H1 (cell line): ENCODE results near the gene NID2. TPM values are rescaled to one million over a fixed set of nuclear protein-coding genes. Genes with fewer than 3 reads are reported as not detected.

Source experiments
- CTCF ChIA-PET: fragments of 300-600 bp; sonication (Branson Sonifier 250); formaldehyde crosslinking; loops from one replicate; lab custom pipeline; 2021; ENCODE audit not compliant: partially characterized antibody; lab: Charles Lee
- POLR2A ChIA-PET: fragments of 300-600 bp; sonication (Branson Sonifier 250); formaldehyde crosslinking; loops from one replicate; lab custom pipeline; 2021; ENCODE audit warnings: inconsistent platforms; ENCODE audit not compliant: partially characterized antibody; lab: Charles Lee
- DNase-seq, 2 experiments: peaks; one replicate each; pipeline versions ENCODE4 v3.0.0 to v3.0.0-alpha.2; 2010 to 2022; ENCODE audit warnings: low spot score in 2 of 2, low read depth in 1 of 2, mixed read lengths in 1 of 2
- FAIRE-seq: peaks from 2 replicates; lab custom pipeline; 2011; peaks lifted over from hg19 to GRCh38; lab: Jason Lieb, UNC
- H2AFZ ChIP-seq: 2 replicates; pipeline ENCODE4 v1.8.1; 2012; ENCODE audit warnings: low read length, inconsistent platforms
- H2AK5ac ChIP-seq: 2 replicates; pipeline ENCODE4 v1.6.1; 2013; ENCODE audit warnings: low read depth, low read length
- H2BK120ac ChIP-seq: replicated peaks from 2 replicates; pipeline ENCODE3; 2013; ENCODE audit warnings: low read depth, low read length, inconsistent platforms
- H2BK12ac ChIP-seq: 2 replicates; pipeline ENCODE4 v1.6.1; 2013; ENCODE audit warnings: low read depth, low read length
- H2BK15ac ChIP-seq: 2 replicates; pipeline ENCODE4 v1.6.1; 2013; ENCODE audit warnings: low read length
- H2BK20ac ChIP-seq: 2 replicates; pipeline ENCODE4 v1.6.1; 2013; ENCODE audit warnings: low read length
- H2BK5ac ChIP-seq: 2 replicates; pipeline ENCODE4 v1.6.1; 2013; ENCODE audit warnings: low read depth, low read length
- H3K14ac ChIP-seq: 2 replicates; pipeline ENCODE4 v1.6.1; 2013; ENCODE audit warnings: inconsistent platforms; ENCODE audit not compliant: insufficient read length
- H3K18ac ChIP-seq: 2 replicates; pipeline ENCODE4 v1.6.1; 2013; ENCODE audit warnings: low read length; ENCODE audit errors: extremely low read depth
- H3K23ac ChIP-seq: 2 replicates; pipeline ENCODE4 v1.6.1; 2013; ENCODE audit warnings: inconsistent platforms; ENCODE audit not compliant: insufficient read length
- H3K23me2 ChIP-seq: 2 replicates; pipeline ENCODE4 v1.6.1; 2013; ENCODE audit warnings: low read depth, low read length
- H3K27ac ChIP-seq: 2 replicates; pipeline ENCODE4 v1.6.1; 2011; ENCODE audit warnings: low read depth, low read length, inconsistent platforms
- H3K27me3 ChIP-seq, 4 experiments: replicated peaks in 1 of 4; 1 replicate in 1 of 4; 2 replicates in 3 of 4; pipeline versions ENCODE4 v1.6.1 to v1.8.1; 2011 to 2013; ENCODE audit warnings: low read length in 3 of 4, mild to moderate bottlenecking in 3 of 4, inconsistent platforms in 2 of 4, mixed read lengths in 2 of 4, moderate library complexity in 1 of 4; ENCODE audit not compliant: control insufficient read depth in 3 of 4, insufficient read depth in 3 of 4; ENCODE audit errors: extremely low read depth in 1 of 4
- H3K36me3 ChIP-seq, 4 experiments: 2 replicates each; pipeline versions ENCODE4 v1.6.1 to v1.8.1; 2011 to 2013; ENCODE audit warnings: mild to moderate bottlenecking in 4 of 4, low read length in 3 of 4, moderate library complexity in 2 of 4, control low read depth in 1 of 4, inconsistent platforms in 1 of 4; ENCODE audit not compliant: insufficient read depth in 4 of 4, control insufficient read depth in 2 of 4
- H3K4ac ChIP-seq: replicated peaks from 2 replicates; pipeline ENCODE3; 2013; ENCODE audit warnings: low read length, low read depth, mixed read lengths, inconsistent platforms; ENCODE audit not compliant: insufficient read length
- H3K4me1 ChIP-seq, 4 experiments: replicated peaks in 1 of 4; 1 replicate in 1 of 4; 2 replicates in 3 of 4; pipeline versions ENCODE4 v1.6.1 to v1.8.1; 2011 to 2013; ENCODE audit warnings: low read length in 3 of 4, inconsistent platforms in 2 of 4, mixed read lengths in 1 of 4; ENCODE audit not compliant: insufficient read depth in 4 of 4, control insufficient read depth in 3 of 4
- H3K4me2 ChIP-seq, 2 experiments: 2 replicates each; pipeline versions ENCODE4 v1.6.1 to v1.8.1; 2011 to 2013; ENCODE audit warnings: low read depth in 2 of 2, low read length in 2 of 2, control low read depth in 1 of 2, inconsistent platforms in 1 of 2, mild to moderate bottlenecking in 1 of 2; ENCODE audit not compliant: insufficient read depth in 1 of 2
- H3K4me3 ChIP-seq, 4 experiments: fragments of 200-600, 300-600 bp in 1 of 4; sonication (generic), shearing (Covaris generic), sonication (Bioruptor Twin) in 1 of 4; 2 replicates each; pipeline versions ENCODE4 v1.5.1 to v1.8.1; 2011 to 2016; ENCODE audit warnings: low read length in 4 of 4, low read depth in 3 of 4, control low read depth in 2 of 4, inconsistent platforms in 2 of 4, mild to moderate bottlenecking in 2 of 4, mixed read lengths in 1 of 4, moderate library complexity in 1 of 4; ENCODE audit not compliant: insufficient read depth in 2 of 4; ENCODE audit errors: extremely low read depth in 1 of 4
- H3K56ac ChIP-seq: replicated peaks from 2 replicates; pipeline ENCODE3; 2013; ENCODE audit warnings: low read depth, mild to moderate bottlenecking, mixed read lengths, low read length, inconsistent platforms; ENCODE audit not compliant: insufficient read length
- H3K79me1 ChIP-seq: 2 replicates; pipeline ENCODE4 v1.6.1; 2013; ENCODE audit warnings: low read depth, low read length, control low read depth
- H3K79me2 ChIP-seq, 2 experiments: 2 replicates each; pipeline versions ENCODE4 v1.6.1 to v1.8.1; 2012 to 2013; ENCODE audit warnings: low read length in 2 of 2, mild to moderate bottlenecking in 2 of 2, inconsistent platforms in 1 of 2; ENCODE audit not compliant: insufficient read depth in 2 of 2, control insufficient read depth in 1 of 2
- H3K9ac ChIP-seq, 4 experiments: replicated peaks in 1 of 4; 1 replicate in 1 of 4; 2 replicates in 3 of 4; pipeline versions ENCODE4 v1.6.1 to v1.8.1; 2011 to 2013; ENCODE audit warnings: low read depth in 3 of 4, low read length in 3 of 4, control low read depth in 2 of 4, mild to moderate bottlenecking in 2 of 4, moderate library complexity in 2 of 4, inconsistent platforms in 1 of 4; ENCODE audit errors: extremely low read depth in 1 of 4
- H3K9me3 ChIP-seq, 2 experiments: 2 replicates each; pipeline versions ENCODE4 v1.6.1 to v1.8.1; 2012 to 2013; ENCODE audit warnings: mild to moderate bottlenecking in 2 of 2, moderate library complexity in 2 of 2, control low read depth in 1 of 2, inconsistent platforms in 1 of 2, low read depth in 1 of 2, low read length in 1 of 2, mixed read lengths in 1 of 2; ENCODE audit not compliant: insufficient read depth in 2 of 2
- H4K20me1 ChIP-seq, 2 experiments: replicated peaks in 1 of 2; 2 replicates each; pipeline versions ENCODE3 to v1.8.1; 2011 to 2013; ENCODE audit warnings: inconsistent platforms in 2 of 2, low read length in 2 of 2, mild to moderate bottlenecking in 1 of 2; ENCODE audit not compliant: insufficient read depth in 2 of 2, control insufficient read depth in 1 of 2
- H4K5ac ChIP-seq: 2 replicates; pipeline ENCODE4 v1.6.1; 2013; ENCODE audit warnings: low read length, low read depth, mixed read lengths, inconsistent platforms; ENCODE audit not compliant: insufficient read length
- H4K8ac ChIP-seq: 2 replicates; pipeline ENCODE4 v1.8.0; 2013; ENCODE audit warnings: mild to moderate bottlenecking, moderate library complexity, low read length, inconsistent platforms; ENCODE audit not compliant: insufficient read depth; ENCODE audit errors: extremely low read depth
- H4K91ac ChIP-seq: replicated peaks from 2 replicates; pipeline ENCODE3; 2013; ENCODE audit warnings: low read length, mixed read lengths, inconsistent platforms; ENCODE audit not compliant: insufficient read length
- ASH2L ChIP-seq: fragments of 200-600, 300-600 bp; sonication (generic); IDR thresholded peaks from one replicate; pipeline ENCODE4 v1.7.1; 2017; ENCODE audit warnings: low read length
- EGR1 ChIP-seq: IDR thresholded peaks from 2 replicates; pipeline ENCODE4 v1.6.1; 2011; ENCODE audit warnings: low read depth, low read length, borderline replicate concordance
- EP300 ChIP-seq, 2 experiments: IDR thresholded peaks; 1 replicate in 1 of 2; 2 replicates in 1 of 2; pipeline ENCODE4 v1.6.1; 2011 to 2012; ENCODE audit warnings: low read depth in 2 of 2, low read length in 2 of 2, mild to moderate bottlenecking in 2 of 2, borderline replicate concordance in 1 of 2, inconsistent platforms in 1 of 2, moderate library complexity in 1 of 2
- EZH2 ChIP-seq: fragments of 200-600 bp; sonication (generic); IDR thresholded peaks from 2 replicates; pipeline ENCODE4 v1.7.1; 2012; ENCODE audit warnings: low read depth, mild to moderate bottlenecking, moderate library complexity, low read length, inconsistent platforms; ENCODE audit not compliant: severe bottlenecking
- KDM5A ChIP-seq: fragments of 200-600 bp; IDR thresholded peaks from 2 replicates; pipeline ENCODE4 v1.7.1; 2012; ENCODE audit warnings: mild to moderate bottlenecking, low read length, inconsistent platforms, mixed read lengths
- MAX ChIP-seq: IDR thresholded peaks from 2 replicates; pipeline ENCODE4 v1.6.1; 2012; ENCODE audit warnings: inconsistent platforms
- WGBS, 2 experiments: shearing (Covaris generic) in 1 of 2; methylation state at CpG; one replicate each; pipeline versions ENCODE4 v1.1.6 to v1.1.7; 2013 to 2015; ENCODE audit warnings: low lambda C conversion rate in 2 of 2, mixed read lengths in 2 of 2, inconsistent platforms in 1 of 2, low coverage in 1 of 2, missing lambda C conversion rate in 1 of 2; ENCODE audit not compliant: insufficient replicate concordance in 2 of 2, insufficient coverage in 1 of 2, insufficient read length in 1 of 2; ENCODE audit errors: extremely low coverage in 1 of 2, missing lambda C conversion rate in 1 of 2; 5-methylcytosine and 5-hydroxymethylcytosine counted together
- polyA plus RNA-seq, 7 experiments: library from polyadenylated mRNA; depleted of rRNA in 3 of 7; stranded (reverse) in 5 of 7; unstranded in 2 of 7; fragments of >200 nt in 5 of 7; fragments of 200-250 nt in 2 of 7; gene quantifications; 1 replicate in 5 of 7; 2 replicates in 1 of 7; 4 replicates in 1 of 7; pipeline versions ENCODE4 v1.2.1 to v1.2.3, GENCODE V29; 2011 to 2013; ENCODE audit warnings: missing spikeins in 2 of 7, mixed read lengths in 2 of 7
- total RNA-seq: library from RNA; stranded (reverse); fragmentation: NEBNext Ultra II Directional; extraction: Animal tissue kit (Norgen Biotek cat#: 25700); gene quantifications from 2 replicates; pipeline ENCODE4 v1.2.1, GENCODE V29; 2021
- TF ChIP-seq, protein P1 (sequence below), 3 experiments: IDR thresholded peaks; 1 replicate in 2 of 3; 2 replicates in 1 of 3; pipeline versions ENCODE4 v1.5.1 to v1.6.1; 2011; ENCODE audit warnings: low read length in 3 of 3, mild to moderate bottlenecking in 3 of 3, inconsistent platforms in 2 of 3, low read depth in 1 of 3, moderate library complexity in 1 of 3; ENCODE audit not compliant: insufficient read depth in 1 of 3; ENCODE audit errors: control extremely low read depth in 1 of 3
- TF ChIP-seq, protein P2 (sequence below): IDR thresholded peaks from 2 replicates; pipeline ENCODE4 v1.6.1; 2012; ENCODE audit warnings: low read length, inconsistent platforms

Gene NID2
- total and polyA plus RNA-seq, 2 of the 8 experiments (the other 6 are each of a cell fraction or from before 2014, with no cell fraction given): 6.1 to 12.6 TPM

- no peaks in the 10 kb centered on the region for H3K79me1 ChIP-seq
- H3K4me2 ChIP-seq: no peak overlapping the region
- TF ChIP-seq EZH2 (no peak), MAX (no peak), EP300 (IDR thresholded peaks at IDR 0.05; ENCODE audit: borderline replicate concordance in 1 of 2, low read depth in 2 of 2, low read length in 2 of 2) (no peak), KDM5A (no peak), ASH2L (no peak), EGR1 (no peak)
- TF ChIP-seq, protein P1, sequence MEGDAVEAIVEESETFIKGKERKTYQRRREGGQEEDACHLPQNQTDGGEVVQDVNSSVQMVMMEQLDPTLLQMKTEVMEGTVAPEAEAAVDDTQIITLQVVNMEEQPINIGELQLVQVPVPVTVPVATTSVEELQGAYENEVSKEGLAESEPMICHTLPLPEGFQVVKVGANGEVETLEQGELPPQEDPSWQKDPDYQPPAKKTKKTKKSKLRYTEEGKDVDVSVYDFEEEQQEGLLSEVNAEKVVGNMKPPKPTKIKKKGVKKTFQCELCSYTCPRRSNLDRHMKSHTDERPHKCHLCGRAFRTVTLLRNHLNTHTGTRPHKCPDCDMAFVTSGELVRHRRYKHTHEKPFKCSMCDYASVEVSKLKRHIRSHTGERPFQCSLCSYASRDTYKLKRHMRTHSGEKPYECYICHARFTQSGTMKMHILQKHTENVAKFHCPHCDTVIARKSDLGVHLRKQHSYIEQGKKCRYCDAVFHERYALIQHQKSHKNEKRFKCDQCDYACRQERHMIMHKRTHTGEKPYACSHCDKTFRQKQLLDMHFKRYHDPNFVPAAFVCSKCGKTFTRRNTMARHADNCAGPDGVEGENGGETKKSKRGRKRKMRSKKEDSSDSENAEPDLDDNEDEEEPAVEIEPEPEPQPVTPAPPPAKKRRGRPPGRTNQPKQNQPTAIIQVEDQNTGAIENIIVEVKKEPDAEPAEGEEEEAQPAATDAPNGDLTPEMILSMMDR (IDR thresholded peaks at IDR 0.05; ENCODE audit: control extremely low read depth in 1 of 3, insufficient read depth in 1 of 3, low read depth in 1 of 3, low read length in 3 of 3): no peak
- TF ChIP-seq, protein P2, sequence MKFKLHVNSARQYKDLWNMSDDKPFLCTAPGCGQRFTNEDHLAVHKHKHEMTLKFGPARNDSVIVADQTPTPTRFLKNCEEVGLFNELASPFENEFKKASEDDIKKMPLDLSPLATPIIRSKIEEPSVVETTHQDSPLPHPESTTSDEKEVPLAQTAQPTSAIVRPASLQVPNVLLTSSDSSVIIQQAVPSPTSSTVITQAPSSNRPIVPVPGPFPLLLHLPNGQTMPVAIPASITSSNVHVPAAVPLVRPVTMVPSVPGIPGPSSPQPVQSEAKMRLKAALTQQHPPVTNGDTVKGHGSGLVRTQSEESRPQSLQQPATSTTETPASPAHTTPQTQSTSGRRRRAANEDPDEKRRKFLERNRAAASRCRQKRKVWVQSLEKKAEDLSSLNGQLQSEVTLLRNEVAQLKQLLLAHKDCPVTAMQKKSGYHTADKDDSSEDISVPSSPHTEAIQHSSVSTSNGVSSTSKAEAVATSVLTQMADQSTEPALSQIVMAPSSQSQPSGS: no peak
Measured at GRCh38 chr14:51978681-51979085, 90.2 kb downstream of the NID2 start.

More at GRCh38 chr14:51978681-51979085, 90.2 kb downstream of the NID2 start:
- Histone ChIP-seq H3K23me2 (no peaks in the 10 kb centered on the region), H3K4ac (no peak overlapping the region), H2BK15ac (no peak overlapping the region), H4K8ac (no peak overlapping the region), H3K4me3 (no peak overlapping the region), H2BK12ac (no peak overlapping the region), H3K27me3 (no peaks in the 10 kb centered on the region), H3K23ac (no peak overlapping the region), H3K56ac (no peak overlapping the region), H4K5ac (no peak overlapping the region), H4K91ac (no peak overlapping the region), H2AFZ (0 out of 2 replicates have a peak overlapping the region, but pooled peaks have one; percentile 54), H2BK120ac (no peak overlapping the region), H3K27ac (no peak overlapping the region), H2AK5ac (no peak overlapping the region), H3K9ac (no peak overlapping the region), H3K14ac (no peak overlapping the region), H3K79me2 (no peaks in the 10 kb centered on the region), H3K18ac (no peak overlapping the region), H3K4me1 (no peaks in the 10 kb centered on the region), H4K20me1 (no peaks in the 10 kb centered on the region), H2BK5ac (no peak overlapping the region), H2BK20ac (no peak overlapping the region), H3K9me3 (no peaks in the 10 kb centered on the region), H3K36me3 (no peaks in the 10 kb centered on the region)
- 47% methylated on average over 2 of the region's 2 CpGs; no CpG with 5 or more reads in 1 of the 2 experiments for WGBS, 2 experiments
- ChIA-PET POLR2A (interaction anchor here (0.8 kb wide), 1 partner anchor 11 kb away, joined by 3 read pairs; the partner anchor contains the start of gene RTRAF), CTCF (interaction anchor here (0.5 to 5.6 kb wide), 49 partner anchors 9 to 695 kb away, joined by 3 to 53 read pairs (median 4); no protein-coding TSS in a partner anchor)
- FAIRE-seq (no peak), DNase-seq (no peak)
